ENCODE data around the gene ZCCHC7.

- TF ChIP-seq CTCF (IDR thresholded peaks at IDR 0.05 in 4 of 5, conservative IDR thresholded peaks at IDR 0.05 in 1 of 5) (no peak), POLR2A (IDR thresholded peaks at IDR 0.05) (no peak)
These were observed 58.4 kb downstream of the ZCCHC7 start for GRCh38 chr9:37178742-37179141.

All from gastrocnemius medialis (tissue), 4 donors.